SHP77 (cell line): ENCODE data around the gene TAF11L5.
"Not testable (repeated sequence)": the region's sequence is repeated elsewhere in the genome, so short reads cannot be mapped to it uniquely, and the experiment has no call there.

Experiments used
- DNase-seq, 2 experiments: peaks; one replicate each; lab custom pipeline; 2025; lab: John Stamatoyannopoulos, UW

The TAF11L5 gene

DNA sequence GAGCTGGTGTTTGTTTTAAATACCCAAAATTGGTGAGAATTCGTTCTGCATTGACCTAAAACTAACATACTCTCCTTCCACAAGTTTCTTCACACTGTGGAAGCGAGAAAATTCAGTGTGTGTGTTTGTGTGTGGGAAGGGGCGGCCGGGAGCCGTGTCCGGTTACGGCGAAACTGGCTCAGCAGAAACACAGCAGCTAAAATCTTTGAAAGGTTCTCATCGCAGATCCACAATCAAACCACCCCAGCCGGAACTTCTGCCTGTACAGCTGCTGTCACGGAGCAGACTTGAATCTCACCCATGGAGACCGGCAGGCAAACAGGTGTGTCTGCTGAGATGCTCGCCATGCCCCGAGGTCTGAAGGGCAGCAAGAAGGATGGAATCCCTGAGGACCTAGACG is at the start of gene TAF11L5:
TAF11L5 (plus strand) TSS at position 301 of the 400 bp plus-strand sequence.
- DNase-seq: not testable (repeated sequence)

DNA sequence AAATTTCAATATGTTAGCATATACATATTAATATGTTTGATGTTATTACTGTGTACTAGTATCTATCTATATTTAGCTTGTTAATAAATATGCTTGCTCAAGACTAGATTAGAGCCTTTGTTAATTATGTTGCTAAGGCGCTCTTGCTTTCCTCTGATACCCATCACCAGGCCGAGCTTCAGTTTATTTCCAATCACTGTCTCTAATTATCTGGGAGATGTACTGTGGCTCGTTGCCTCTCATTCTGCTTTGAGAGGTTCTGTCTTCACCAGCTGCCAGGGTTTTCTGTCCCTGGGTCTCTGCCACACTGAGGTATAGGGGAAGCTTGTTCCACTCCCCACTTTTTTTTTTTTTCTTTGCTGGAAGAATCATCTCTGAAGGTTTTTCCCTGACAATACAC is 48.0 kb upstream of the TAF11L5 start:
- no peak for DNase-seq

DNA sequence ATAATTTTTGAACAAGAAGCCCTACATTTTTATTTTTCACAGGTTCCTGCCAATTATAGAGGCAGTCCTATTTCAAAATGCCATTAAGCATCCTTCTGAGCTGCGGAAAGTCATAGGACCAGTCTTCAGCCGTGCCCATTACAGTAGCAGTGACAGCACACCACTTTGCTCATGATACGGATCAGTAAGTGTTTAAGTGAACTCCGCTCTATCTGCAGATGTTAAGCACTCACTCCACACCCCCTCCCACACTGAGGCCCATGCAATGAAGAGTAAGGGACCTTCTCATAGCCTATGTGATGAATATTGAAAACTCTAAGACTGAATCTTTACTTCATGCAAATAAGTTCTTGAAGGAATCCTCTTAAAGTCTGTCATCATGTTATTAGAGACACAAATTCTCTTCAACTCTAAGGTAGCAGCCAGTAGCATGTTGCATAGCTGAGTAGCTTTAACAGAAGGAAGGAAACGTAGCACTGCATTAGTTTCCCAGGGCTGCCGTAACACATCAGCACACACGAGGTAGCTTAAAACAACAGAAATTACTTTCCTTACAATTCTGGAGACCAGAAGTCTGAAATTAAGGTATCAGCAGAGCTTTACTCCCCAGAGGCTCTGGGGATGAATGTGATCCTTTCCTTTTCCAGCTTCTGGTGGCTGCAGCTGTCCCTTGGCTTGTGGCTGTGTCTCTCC is 47.3 kb upstream of the TAF11L5 start:
- no peak for DNase-seq

DNA sequence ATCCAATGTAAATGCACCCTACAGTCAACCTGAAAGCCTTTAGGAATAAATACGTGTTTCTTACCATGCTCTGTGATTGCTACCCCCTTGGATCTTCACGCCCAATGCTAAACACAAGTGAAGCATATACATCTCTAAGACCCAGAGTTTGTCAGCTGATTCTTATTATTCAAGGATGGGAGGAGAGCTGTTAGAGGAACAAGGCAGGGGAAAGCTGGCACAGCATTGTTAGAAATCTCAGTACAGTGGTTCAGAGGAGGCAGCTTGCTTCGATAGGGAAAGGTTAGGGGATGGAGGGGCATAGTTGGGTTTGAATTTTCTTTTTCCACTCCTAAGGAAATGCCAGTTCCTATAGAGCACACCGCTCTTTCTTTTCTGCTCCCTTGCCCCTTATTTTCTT is 43.7 kb upstream of the TAF11L5 start:
- DNase-seq: no peak

DNA sequence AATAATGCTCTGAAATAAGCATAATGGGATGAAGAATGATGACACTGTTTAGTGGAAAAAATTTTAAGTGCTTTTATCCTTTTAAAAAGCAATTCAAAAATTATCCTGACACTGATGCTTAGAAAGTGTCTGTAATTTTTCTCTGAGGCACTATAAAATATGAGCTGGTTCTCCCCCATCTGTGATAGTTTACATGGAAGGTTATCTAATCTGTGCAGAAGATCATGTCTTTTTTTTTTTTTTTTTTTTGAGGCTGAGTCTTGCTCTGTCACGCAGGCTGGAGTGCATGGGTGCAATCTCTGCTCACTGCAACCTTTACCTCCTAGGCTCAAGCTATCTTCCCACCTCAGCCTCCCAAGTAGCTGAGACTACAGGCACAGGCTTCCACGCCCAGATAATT is 42.2 kb upstream of the TAF11L5 start:
- DNase-seq: no peak

DNA sequence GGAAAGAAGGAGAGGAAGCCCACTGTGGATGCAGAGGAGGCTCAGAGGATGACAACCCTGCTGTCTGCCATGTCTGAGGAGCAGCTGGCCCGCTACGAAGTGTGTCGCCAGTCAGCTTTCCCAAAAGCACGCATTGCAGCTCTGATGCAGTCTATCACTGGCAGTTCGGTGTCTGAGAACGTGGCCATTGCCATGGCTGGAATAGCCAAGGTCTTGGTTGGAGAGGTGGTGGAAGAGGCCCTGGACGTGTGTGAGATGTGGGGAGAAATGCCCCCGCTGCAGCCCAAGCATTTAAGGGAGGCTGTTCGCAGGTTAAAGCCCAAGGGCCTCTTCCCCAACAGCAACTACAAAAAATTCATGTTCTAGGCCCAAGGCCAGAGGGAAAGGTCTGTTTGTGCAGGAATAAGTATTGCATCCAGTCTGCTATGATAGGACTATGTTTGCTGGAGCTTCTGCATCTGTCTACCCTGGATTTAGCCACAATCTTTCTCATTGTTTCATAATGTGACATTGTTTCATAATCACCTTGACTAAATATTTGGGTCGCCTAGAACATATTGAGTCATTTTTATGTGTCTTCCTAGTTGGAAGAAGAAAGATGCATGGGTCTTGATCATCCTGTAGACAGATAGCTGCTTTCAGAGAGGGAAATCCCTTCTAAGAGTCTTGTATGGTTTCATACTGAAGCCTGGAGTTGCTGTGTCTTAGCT is 38.4 kb upstream of the TAF11L5 start:
- DNase-seq: not testable (repeated sequence)

DNA sequence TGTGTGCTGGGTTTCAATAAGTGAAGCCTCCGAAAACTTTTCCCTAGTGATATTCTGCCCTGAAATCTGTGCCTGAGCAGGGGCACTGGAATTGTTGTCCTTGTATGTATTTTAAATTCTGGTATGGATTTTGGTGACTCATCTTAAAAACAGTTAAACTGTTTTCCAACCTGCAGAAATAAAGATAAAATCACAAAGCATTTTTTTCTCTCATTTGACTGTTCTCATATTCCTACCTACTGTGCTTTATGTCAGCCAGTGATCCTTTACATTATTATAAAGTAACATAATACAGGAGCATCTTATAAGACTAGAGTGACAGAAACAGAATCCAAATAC is 37.9 kb upstream of the TAF11L5 start:
- no peak for DNase-seq

DNA sequence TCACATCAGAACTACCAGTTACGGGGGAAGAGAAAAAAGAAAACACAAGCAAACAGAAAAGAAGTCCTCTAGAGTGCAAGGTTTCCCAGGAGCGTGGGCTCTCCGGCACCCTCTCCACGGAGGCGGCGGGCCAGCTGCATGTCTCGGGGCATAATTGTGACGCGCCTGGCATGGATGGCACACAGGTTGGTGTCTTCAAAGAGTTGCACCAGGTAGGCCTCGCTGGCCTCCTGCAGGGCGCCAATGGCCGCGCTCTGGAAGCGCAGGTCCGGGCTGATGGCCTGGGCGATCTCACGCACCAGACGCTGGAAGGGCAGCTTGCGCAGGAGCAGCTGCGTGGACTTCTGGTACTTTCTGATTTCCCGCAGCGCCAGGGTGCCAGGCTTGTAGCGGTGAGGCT is 33.8 kb upstream of the TAF11L5 start:
- DNase-seq: not testable (repeated sequence)

DNA sequence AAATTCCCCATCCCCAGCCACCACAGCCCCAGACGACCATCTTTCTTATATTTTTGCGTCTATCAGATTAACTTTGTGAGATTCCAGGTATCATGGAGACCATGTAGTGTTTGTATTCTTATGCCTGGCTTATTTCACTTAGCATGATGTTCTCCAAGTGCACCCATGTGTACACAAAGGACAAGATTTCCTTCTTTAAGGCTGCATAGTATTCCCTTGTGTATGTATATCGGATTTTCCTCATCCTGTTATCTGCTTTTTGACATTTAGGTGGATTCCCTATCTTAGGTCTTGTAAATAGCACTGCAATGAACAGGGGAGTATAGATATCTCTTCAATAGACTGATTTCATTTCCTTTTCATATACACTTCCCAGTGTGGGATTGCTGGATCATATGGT is 32.3 kb upstream of the TAF11L5 start:
- no peak for DNase-seq

DNA sequence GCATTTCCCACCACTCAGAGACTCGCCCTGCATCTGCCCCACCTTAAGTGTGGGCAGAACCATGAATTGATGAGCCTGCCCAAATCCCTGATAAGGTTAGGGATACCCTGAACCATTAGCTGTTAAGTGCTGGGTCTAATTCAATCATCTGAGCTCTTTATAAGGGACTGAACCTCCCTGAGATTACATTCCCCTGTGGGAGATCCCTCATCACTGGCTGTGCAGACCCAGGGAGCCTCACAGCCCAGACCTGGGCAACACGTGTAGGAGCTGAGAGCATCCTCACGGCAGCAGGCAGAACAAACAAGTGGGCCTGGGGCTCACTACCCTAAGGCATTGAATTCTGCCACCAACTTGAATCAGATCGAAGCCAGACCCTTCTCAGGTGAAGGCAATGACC is 27.6 kb upstream of the TAF11L5 start:
- DNase-seq: no peak

DNA sequence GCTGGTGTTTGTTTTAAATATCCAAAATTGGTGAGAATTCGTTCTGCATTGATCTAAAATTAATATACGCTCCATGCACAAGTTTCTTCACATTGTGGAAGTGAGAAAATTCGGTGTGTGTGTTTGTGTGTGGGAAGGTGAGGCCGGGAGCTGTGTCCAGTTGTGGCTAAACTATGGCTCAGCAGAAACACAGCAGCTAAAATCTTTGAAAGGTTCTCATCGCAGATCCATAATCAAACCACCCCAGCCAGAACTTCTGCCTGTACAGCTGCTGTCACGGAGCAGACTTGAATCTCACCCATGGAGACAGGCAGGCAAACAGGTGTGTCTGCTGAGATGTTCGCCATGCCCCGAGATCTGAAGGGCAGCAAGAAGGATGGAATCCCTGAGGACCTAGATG is 27.1 kb upstream of the TAF11L5 start, which contains the start of gene TAF11L2:
TAF11L2 (plus strand) TSS at position 301 of the 400 bp plus-strand sequence.
- DNase-seq: not testable (repeated sequence)

DNA sequence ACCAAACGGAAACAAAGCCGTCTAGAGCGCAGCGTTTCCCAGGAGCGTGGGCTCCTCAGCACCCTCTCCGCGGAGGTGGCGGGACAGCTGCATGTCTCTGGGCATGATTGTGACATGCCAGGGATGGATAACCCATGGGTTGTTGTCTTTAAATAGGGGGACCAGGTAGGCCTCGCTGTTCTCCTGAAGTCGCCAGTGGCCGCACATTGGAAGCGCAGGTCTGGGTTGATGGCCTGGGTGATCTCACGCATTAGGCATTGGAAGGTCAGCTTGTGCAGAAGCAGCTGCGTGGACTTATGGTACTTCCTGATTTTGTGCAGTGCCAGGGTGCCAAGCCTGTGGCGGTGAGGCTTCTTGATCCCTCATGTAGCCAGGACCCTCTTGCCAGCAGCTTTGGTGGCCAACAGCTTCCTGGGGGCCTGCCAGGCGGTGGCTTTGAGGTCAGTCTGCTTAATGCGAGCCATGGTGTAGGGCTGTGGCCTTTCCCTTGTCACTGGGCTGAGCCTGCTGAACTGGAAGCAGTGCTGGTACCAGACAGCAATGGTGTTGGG is 13.2 kb upstream of the TAF11L5 start:
- DNase-seq: no peak

DNA sequence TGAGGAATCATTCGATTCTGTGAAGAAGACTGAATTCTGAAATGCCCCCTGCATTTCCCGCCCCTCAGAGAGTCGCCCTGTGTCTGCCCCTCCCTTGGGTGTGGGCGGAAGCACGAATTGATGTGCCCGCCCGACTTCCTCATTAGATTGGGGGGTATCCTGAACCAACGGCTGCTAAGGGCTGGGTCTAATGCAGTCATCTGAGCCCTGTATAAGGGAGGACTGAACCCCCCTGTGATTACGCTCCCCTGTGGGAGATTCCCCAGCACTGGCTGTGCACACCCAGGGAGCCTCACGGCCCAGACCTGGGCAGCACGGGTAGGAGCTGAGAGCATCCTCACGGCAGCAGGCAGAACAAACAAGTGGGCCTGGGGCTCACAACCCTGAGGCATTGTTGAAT is 7.5 kb upstream of the TAF11L5 start:
- not testable (repeated sequence) for DNase-seq

DNA sequence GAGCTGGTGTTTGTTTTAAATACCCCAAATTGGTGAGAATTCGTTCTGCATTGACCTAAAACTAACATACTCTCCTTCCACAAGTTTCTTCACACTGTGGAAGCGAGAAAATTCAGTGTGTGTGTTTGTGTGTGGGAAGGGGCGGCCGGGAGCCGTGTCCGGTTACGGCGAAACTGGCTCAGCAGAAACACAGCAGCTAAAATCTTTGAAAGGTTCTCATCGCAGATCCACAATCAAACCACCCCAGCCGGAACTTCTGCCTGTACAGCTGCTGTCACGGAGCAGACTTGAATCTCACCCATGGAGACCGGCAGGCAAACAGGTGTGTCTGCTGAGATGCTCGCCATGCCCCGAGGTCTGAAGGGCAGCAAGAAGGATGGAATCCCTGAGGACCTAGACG is 7.0 kb upstream of the TAF11L5 start, which contains the start of gene TAF11L3:
TAF11L3 (plus strand) TSS at position 301 of the 400 bp plus-strand sequence.
- not testable (repeated sequence) for DNase-seq

DNA sequence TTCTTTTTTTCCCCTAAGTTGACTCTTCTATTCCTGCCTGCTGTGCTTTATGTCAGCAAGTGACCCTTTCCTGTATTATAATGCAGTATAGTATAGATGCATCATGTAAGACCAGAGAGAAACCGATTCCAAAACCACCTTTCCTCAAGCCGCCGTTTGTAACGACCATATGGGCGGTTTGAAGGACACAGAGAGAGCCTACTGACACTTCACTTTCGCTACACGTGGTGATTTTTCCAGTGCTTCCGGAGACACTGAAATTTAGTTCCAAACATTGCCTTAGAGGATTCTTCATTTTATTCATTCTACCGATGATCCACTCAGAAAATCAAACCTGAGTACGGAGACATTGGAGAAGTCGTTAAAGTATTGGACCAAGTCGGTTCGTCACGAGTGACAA is 5.5 kb upstream of the TAF11L5 start:
- DNase-seq: not testable (repeated sequence)

DNA sequence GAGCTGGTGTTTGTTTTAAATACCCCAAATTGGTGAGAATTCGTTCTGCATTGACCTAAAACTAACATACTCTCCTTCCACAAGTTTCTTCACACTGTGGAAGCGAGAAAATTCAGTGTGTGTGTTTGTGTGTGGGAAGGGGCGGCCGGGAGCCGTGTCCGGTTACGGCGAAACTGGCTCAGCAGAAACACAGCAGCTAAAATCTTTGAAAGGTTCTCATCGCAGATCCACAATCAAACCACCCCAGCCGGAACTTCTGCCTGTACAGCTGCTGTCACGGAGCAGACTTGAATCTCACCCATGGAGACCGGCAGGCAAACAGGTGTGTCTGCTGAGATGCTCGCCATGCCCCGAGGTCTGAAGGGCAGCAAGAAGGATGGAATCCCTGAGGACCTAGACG is 3.5 kb upstream of the TAF11L5 start, which contains the start of gene TAF11L4:
TAF11L4 (plus strand) TSS at position 301 of the 400 bp plus-strand sequence.
- not testable (repeated sequence) for DNase-seq

DNA sequence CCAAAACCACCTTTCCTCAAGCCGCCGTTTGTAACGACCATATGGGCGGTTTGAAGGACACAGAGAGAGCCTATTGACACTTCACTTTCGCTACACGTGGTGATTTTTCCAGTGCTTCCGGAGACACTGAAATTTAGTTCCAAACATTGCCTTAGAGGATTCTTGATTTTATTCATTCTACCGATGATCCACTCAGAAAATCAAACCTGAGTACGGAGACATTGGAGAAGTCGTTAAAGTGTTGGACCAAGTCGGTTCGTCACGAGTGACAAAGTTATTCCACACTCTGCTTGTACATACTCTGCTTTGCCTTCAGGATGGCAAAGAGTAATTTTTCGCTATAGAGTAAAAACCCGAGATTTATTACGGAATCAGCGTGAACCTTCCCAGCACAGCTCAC is 1.5 kb downstream of the TAF11L5 start:
- DNase-seq: not testable (repeated sequence)

DNA sequence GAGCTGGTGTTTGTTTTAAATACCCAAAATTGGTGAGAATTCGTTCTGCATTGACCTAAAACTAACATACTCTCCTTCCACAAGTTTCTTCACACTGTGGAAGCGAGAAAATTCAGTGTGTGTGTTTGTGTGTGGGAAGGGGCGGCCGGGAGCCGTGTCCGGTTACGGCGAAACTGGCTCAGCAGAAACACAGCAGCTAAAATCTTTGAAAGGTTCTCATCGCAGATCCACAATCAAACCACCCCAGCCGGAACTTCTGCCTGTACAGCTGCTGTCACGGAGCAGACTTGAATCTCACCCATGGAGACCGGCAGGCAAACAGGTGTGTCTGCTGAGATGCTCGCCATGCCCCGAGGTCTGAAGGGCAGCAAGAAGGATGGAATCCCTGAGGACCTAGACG is 3.3 kb downstream of the TAF11L5 start, which contains the start of gene TAF11L6:
TAF11L6 (plus strand) TSS at position 301 of the 400 bp plus-strand sequence.
- not testable (repeated sequence) for DNase-seq
